Measurements from ENCODE around the gene C5AR2.

- TF ChIP-seq EGR1 (IDR thresholded peaks at IDR 0.05; ENCODE audit: low read depth in 2 of 2), result no peak
- no peak for TF ChIP-seq CTCF (IDR thresholded peaks at IDR 0.05; ENCODE audit: low read depth, low read length, missing input control)
- TF ChIP-seq FOXA1 (IDR thresholded peaks at IDR 0.05), result no peak
- no peak for TF ChIP-seq TAF1 (conservative IDR thresholded peaks at IDR 0.05)
- TF ChIP-seq SP1 (IDR thresholded peaks at IDR 0.05), result no peak
- TF ChIP-seq RAD21 (IDR thresholded peaks at IDR 0.05), result no peak
- no peak for TF ChIP-seq ATF3 (IDR thresholded peaks at IDR 0.05)
These were observed 18.1 kb upstream of the C5AR2 start for GRCh38 chr19:47313754-47314295.

Data from liver (tissue), 3 donors.